T-helper 17 cell (primary cell): ENCODE data around the gene TMEM234. TPM values are rescaled to one million over a fixed set of nuclear protein-coding genes. Genes with fewer than 3 reads are reported as not detected.

Experiments used
- ATAC-seq: fragments of 150-1000 bp; cut with Tn5 transposase; 2 replicates; pipeline ENCODE4 v1.10.0; 2021; ENCODE audit warnings: mild to moderate bottlenecking, moderate library complexity
- DNase-seq, 3 donors: peaks; one replicate each; pipeline versions ENCODE4 v3.0.0 to v3.0.0-alpha.2; 2020 to 2021
- H3K9me3 ChIP-seq: one replicate; pipeline ENCODE4 v1.7.0; 2013; ENCODE audit warnings: low read length, mild to moderate bottlenecking; ENCODE audit not compliant: control insufficient read depth, poor library complexity, severe bottlenecking
- H3K27ac Mint-ChIP-seq: one replicate; pipeline ENCODE4 v1.8.0; 2022; ENCODE audit warnings: mild to moderate bottlenecking, moderate library complexity, mixed read lengths
- H3K27me3 Mint-ChIP-seq: one replicate; pipeline ENCODE4 v1.8.0; 2022; ENCODE audit warnings: mixed read lengths
- H3K36me3 Mint-ChIP-seq: one replicate; pipeline ENCODE4 v1.8.0; 2022; ENCODE audit warnings: low read depth, mixed read lengths
- H3K4me1 Mint-ChIP-seq: one replicate; pipeline ENCODE4 v1.8.0; 2022; ENCODE audit warnings: mild to moderate bottlenecking, mixed read lengths
- H3K4me3 Mint-ChIP-seq: one replicate; pipeline ENCODE4 v1.8.0; 2022; ENCODE audit warnings: mild to moderate bottlenecking, moderate library complexity, mixed read lengths
- total RNA-seq, 4 donors: library from RNA in 2 of 4; stranded (reverse) in 2 of 4; gene quantifications; one replicate each; pipeline ENCODE4 v1.2.3 and lab custom pipeline; 2022 to 2026

The TMEM234 gene
- total RNA-seq, 2 donors from 2014 or later: 13.1 to 18.8 TPM

- Mint-ChIP-seq H3K4me1 (peaks cover 22% of the 10 kb centered on the region), H3K4me3 (no peak overlapping the region), H3K27me3 (no peaks in the 10 kb centered on the region), H3K36me3 (peaks cover 14% of the 10 kb centered on the region), H3K27ac (no peak overlapping the region)
- no peak for ATAC-seq
- H3K9me3 ChIP-seq: no peaks in the 10 kb centered on the region
- DNase-seq: no peak
Observed at GRCh38 chr1:32187850-32188249, 34.3 kb downstream of the TMEM234 start.

- peaks cover 24% of the 10 kb centered on the region for H3K4me1 Mint-ChIP-seq
- DNase-seq: no peak
- H3K27ac Mint-ChIP-seq: peak overlapping the region; percentile 87
- H3K9me3 ChIP-seq: no peaks in the 10 kb centered on the region
- ATAC-seq: no peak
- H3K27me3 Mint-ChIP-seq: no peaks in the 10 kb centered on the region
- H3K36me3 Mint-ChIP-seq: peaks cover 9% of the 10 kb centered on the region
- peak overlapping the region; percentile 15 for H3K4me3 Mint-ChIP-seq
Observed at GRCh38 chr1:32186491-32186890, 35.7 kb downstream of the TMEM234 start.

GRCh38 chr1:32186077-32186476 is 36.1 kb downstream of the TMEM234 start:
- Mint-ChIP-seq H3K27me3 (no peaks in the 10 kb centered on the region), H3K27ac (peak overlapping the region; percentile 87), H3K4me1 (peaks cover 28% of the 10 kb centered on the region)

GRCh38 chr1:32184650-32185049 is 37.5 kb downstream of the TMEM234 start:
- ATAC-seq: no peak

More at GRCh38 chr1:32186077-32186476, 36.1 kb downstream of the TMEM234 start:
- Mint-ChIP-seq H3K36me3 (peaks cover 13% of the 10 kb centered on the region), H3K4me3 (peak overlapping the region; percentile 15)
- no peaks in the 10 kb centered on the region for H3K9me3 ChIP-seq
- DNase-seq (no peak), ATAC-seq (no peak)

GRCh38 chr1:32182060-32182459 is 40.1 kb downstream of the TMEM234 start:
- Mint-ChIP-seq H3K4me3 (no peak overlapping the region), H3K27ac (peak overlapping the region; percentile 19), H3K36me3 (peaks cover 15% of the 10 kb centered on the region), H3K4me1 (peaks cover 44% of the 10 kb centered on the region), H3K27me3 (no peaks in the 10 kb centered on the region)
- DNase-seq (no peak), ATAC-seq (no peak)
- no peaks in the 10 kb centered on the region for H3K9me3 ChIP-seq

More at GRCh38 chr1:32184650-32185049, 37.5 kb downstream of the TMEM234 start:
- no peak for DNase-seq
- no peak overlapping the region for H3K4me3 Mint-ChIP-seq
- peaks cover 39% of the 10 kb centered on the region for H3K4me1 Mint-ChIP-seq
- no peak overlapping the region for H3K27ac Mint-ChIP-seq
- no peaks in the 10 kb centered on the region for H3K27me3 Mint-ChIP-seq
- no peaks in the 10 kb centered on the region for H3K9me3 ChIP-seq
- H3K36me3 Mint-ChIP-seq: peaks cover 13% of the 10 kb centered on the region

GRCh38 chr1:32181563-32181962 is 40.6 kb downstream of the TMEM234 start:
- Mint-ChIP-seq H3K27me3 (no peaks in the 10 kb centered on the region), H3K4me3 (peak overlapping the region; percentile 52), H3K36me3 (peaks cover 15% of the 10 kb centered on the region), H3K27ac (peak overlapping the region; percentile 90), H3K4me1 (peaks cover 42% of the 10 kb centered on the region)
- ATAC-seq (no peak), DNase-seq (no peak)
- H3K9me3 ChIP-seq: no peaks in the 10 kb centered on the region

GRCh38 chr1:32181065-32181464 is 41.1 kb downstream of the TMEM234 start:
- H3K4me3 Mint-ChIP-seq: peak overlapping the region; percentile 95
- no peak for ATAC-seq
- H3K9me3 ChIP-seq: no peaks in the 10 kb centered on the region
- peaks cover 37% of the 10 kb centered on the region for H3K4me1 Mint-ChIP-seq
- H3K27ac Mint-ChIP-seq: peak overlapping the region; percentile 90
- no peak for DNase-seq
- peaks cover 11% of the 10 kb centered on the region for H3K36me3 Mint-ChIP-seq
- H3K27me3 Mint-ChIP-seq: no peaks in the 10 kb centered on the region

- Mint-ChIP-seq H3K4me1 (peaks cover 35% of the 10 kb centered on the region), H3K4me3 (peak overlapping the region; percentile 95), H3K27me3 (no peaks in the 10 kb centered on the region), H3K36me3 (peaks cover 9% of the 10 kb centered on the region), H3K27ac (peak overlapping the region; percentile 90)
- no peak for DNase-seq
- no peak for ATAC-seq
- H3K9me3 ChIP-seq: no peaks in the 10 kb centered on the region
Observed at GRCh38 chr1:32180186-32181060, 41.7 kb downstream of the TMEM234 start.

- H3K27ac Mint-ChIP-seq: peak within 1 kb of the TSS; percentile 90
- no peaks in the 10 kb centered on the region for H3K9me3 ChIP-seq
- H3K4me1 Mint-ChIP-seq: peaks cover 32% of the 10 kb centered on the region
- ATAC-seq (peak; percentile 89), DNase-seq (peak; percentile 72 to 89 (median 84))
- H3K36me3 Mint-ChIP-seq: peaks cover 9% of the 10 kb centered on the region
- H3K27me3 Mint-ChIP-seq: no peaks in the 10 kb centered on the region
- peak within 1 kb of the TSS; percentile 95 for H3K4me3 Mint-ChIP-seq
Observed at GRCh38 chr1:32179443-32180185, 42.5 kb downstream of the TMEM234 start, which contains the start of gene TXLNA. Gene TXLNA (plus strand): TSS chr1:32179675. CDS start chr1:32180346, 671 bp downstream.

- Mint-ChIP-seq H3K27ac (peak overlapping the region; percentile 90), H3K27me3 (no peaks in the 10 kb centered on the region), H3K4me3 (peak overlapping the region; percentile 95), H3K4me1 (peaks cover 28% of the 10 kb centered on the region), H3K36me3 (peaks cover 7% of the 10 kb centered on the region)
- ATAC-seq: no peak
- no peak for DNase-seq
- no peaks in the 10 kb centered on the region for H3K9me3 ChIP-seq
Observed at GRCh38 chr1:32179193-32179442, 43.0 kb downstream of the TMEM234 start.

- H3K4me1 Mint-ChIP-seq: peaks cover 26% of the 10 kb centered on the region
- DNase-seq (no peak), ATAC-seq (no peak)
- H3K4me3 Mint-ChIP-seq: peak overlapping the region; percentile 95
- H3K27me3 Mint-ChIP-seq: no peaks in the 10 kb centered on the region
- no peaks in the 10 kb centered on the region for H3K9me3 ChIP-seq
- peaks cover 6% of the 10 kb centered on the region for H3K36me3 Mint-ChIP-seq
- peak overlapping the region; percentile 90 for H3K27ac Mint-ChIP-seq
Observed at GRCh38 chr1:32178380-32179192, 43.6 kb downstream of the TMEM234 start.

- H3K4me3 Mint-ChIP-seq: no peak overlapping the region
- peaks cover 8% of the 10 kb centered on the region for H3K36me3 Mint-ChIP-seq
Observed at GRCh38 chr1:32172621-32173245, 49.4 kb downstream of the TMEM234 start.

More at GRCh38 chr1:32172621-32173245, 49.4 kb downstream of the TMEM234 start:
- H3K9me3 ChIP-seq: no peaks in the 10 kb centered on the region
- Mint-ChIP-seq H3K27ac (peak overlapping the region; percentile 65), H3K27me3 (no peaks in the 10 kb centered on the region), H3K4me1 (peaks cover 8% of the 10 kb centered on the region)
- DNase-seq (no peak), ATAC-seq (no peak)
